IPS DF 6.9 (cell line): ENCODE data around the gene TTC23L.
A peak's percentile ranks its signal among the peaks of the same experiment; 100 is the strongest.

Experiments used
- DNase-seq: peaks from one replicate; pipeline ENCODE4 v3.0.0-alpha.2; 2013; ENCODE audit warnings: low read depth, low spot score
- H3K27ac ChIP-seq: one replicate; pipeline ENCODE4 v1.5.1; 2013; ENCODE audit warnings: low read length, control low read depth
- H3K27me3 ChIP-seq: 2 replicates; pipeline ENCODE4 v1.6.1; 2013; ENCODE audit warnings: mild to moderate bottlenecking, low read length; ENCODE audit not compliant: control insufficient read depth, insufficient read depth
- H3K36me3 ChIP-seq: 2 replicates; pipeline ENCODE4 v1.6.1; 2013; ENCODE audit warnings: low read length; ENCODE audit not compliant: control insufficient read depth, insufficient read depth
- H3K4me1 ChIP-seq: 2 replicates; pipeline ENCODE4 v1.6.1; 2013; ENCODE audit warnings: low read length; ENCODE audit not compliant: control insufficient read depth, insufficient read depth
- H3K4me3 ChIP-seq: 2 replicates; pipeline ENCODE4 v1.5.1; 2013; ENCODE audit warnings: mild to moderate bottlenecking, low read length
- H3K9me3 ChIP-seq: 2 replicates; pipeline ENCODE4 v1.6.1; 2013; ENCODE audit warnings: low read length, inconsistent platforms; ENCODE audit not compliant: control insufficient read depth, insufficient read depth
- WGBS: extraction: QIAGEN DNeasy Blood & Tissue Kit; methylation state at CpG from one replicate; pipeline ENCODE4 v1.1.7; 2013; ENCODE audit warnings: mixed read lengths, missing lambda C conversion rate; ENCODE audit not compliant: insufficient read length, insufficient coverage; 5-methylcytosine and 5-hydroxymethylcytosine counted together

TTC23L gene

GRCh38 chr5:34929134-34929719 lies 90.3 kb downstream of the TTC23L start, which contains the start of gene DNAJC21:
TSS of gene DNAJC21 (plus strand) at chr5:34929559. CDS start at chr5:34929820, 261 bp downstream.
- H3K4me1 ChIP-seq, result no peaks in the 10 kb centered on the region; the same call in 1 of the 2 replicates
- no peaks in the 10 kb centered on the region for H3K9me3 ChIP-seq
- H3K4me3 ChIP-seq, result peak within 1 kb of the TSS; percentile 68
- peaks cover 2% of the 10 kb centered on the region; the same call in 1 of the 2 replicates for H3K36me3 ChIP-seq
- WGBS, result no CpG with 5 or more reads among the region's 63 CpGs
- DNase-seq, result peak; percentile 84
- no peaks in the 10 kb centered on the region for H3K27me3 ChIP-seq
- H3K27ac ChIP-seq, result no peak within 1 kb of the TSS

- DNase-seq, result no peak
- peaks cover 2% of the 10 kb centered on the region; the same call in 1 of the 2 replicates for H3K36me3 ChIP-seq
- peak overlapping the region; percentile 68 for H3K4me3 ChIP-seq
- no peaks in the 10 kb centered on the region for H3K9me3 ChIP-seq
- H3K27me3 ChIP-seq, result no peaks in the 10 kb centered on the region
- no peaks in the 10 kb centered on the region; the same call in 1 of the 2 replicates for H3K4me1 ChIP-seq
- WGBS, result no CpG with 5 or more reads among the region's 70 CpGs
- H3K27ac ChIP-seq, result no peak overlapping the region
These were observed 90.9 kb downstream of the TTC23L start for GRCh38 chr5:34929720-34930461.

DNA sequence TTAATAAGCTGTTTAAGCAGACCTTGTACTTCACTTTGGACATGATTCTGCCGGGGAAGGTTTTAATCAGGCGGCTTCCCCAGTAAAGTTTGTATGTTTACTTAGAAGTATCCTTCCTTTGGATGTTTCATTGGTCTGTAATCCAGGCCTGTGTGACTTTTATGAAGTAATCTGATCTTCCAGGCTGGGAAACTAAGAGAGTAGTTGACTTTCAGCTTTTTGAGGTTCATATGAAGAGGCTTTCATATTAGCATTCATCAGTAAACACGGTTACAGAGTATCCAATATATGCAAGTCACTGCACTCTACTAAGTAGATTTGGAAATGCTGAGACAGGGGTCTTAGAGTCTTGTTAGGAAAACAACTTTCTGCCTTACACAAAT lies 91.5 kb downstream of the TTC23L start:
- no peak for DNase-seq
- Histone ChIP-seq H3K9me3 (no peaks in the 10 kb centered on the region), H3K36me3 (peaks cover 2% of the 10 kb centered on the region; the same call in 1 of the 2 replicates), H3K27ac (no peak overlapping the region), H3K4me1 (no peaks in the 10 kb centered on the region; the same call in 1 of the 2 replicates), H3K4me3 (peak overlapping the region; percentile 68; the same call in 1 of the 2 replicates), H3K27me3 (no peaks in the 10 kb centered on the region)
- WGBS, result no CpG with 5 or more reads among the region's 3 CpGs

- Histone ChIP-seq H3K4me1 (no peaks in the 10 kb centered on the region; the same call in 1 of the 2 replicates), H3K9me3 (no peaks in the 10 kb centered on the region), H3K27me3 (no peaks in the 10 kb centered on the region), H3K4me3 (peak overlapping the region; percentile 68; the same call in 1 of the 2 replicates), H3K36me3 (no peaks in the 10 kb centered on the region), H3K27ac (no peak overlapping the region)
- WGBS, result no CpG with 5 or more reads among the region's 4 CpGs
- DNase-seq, result no peak
These were observed 91.9 kb downstream of the TTC23L start for GRCh38 chr5:34930870-34931269.

GRCh38 chr5:34932947-34933346 lies 94.0 kb downstream of the TTC23L start:
- DNase-seq, result no peak
- Histone ChIP-seq H3K4me1 (no peaks in the 10 kb centered on the region; the same call in 1 of the 2 replicates), H3K9me3 (no peaks in the 10 kb centered on the region), H3K36me3 (peaks cover 4% of the 10 kb centered on the region), H3K27ac (no peak overlapping the region), H3K27me3 (no peaks in the 10 kb centered on the region), H3K4me3 (no peak overlapping the region)
- WGBS, result no CpG with 5 or more reads among the region's 2 CpGs

GRCh38 chr5:34941936-34942335 lies 103.0 kb downstream of the TTC23L start:
- 100% methylated on average over 1 of the region's 3 CpGs for WGBS
- Histone ChIP-seq H3K4me1 (no peaks in the 10 kb centered on the region), H3K27me3 (no peaks in the 10 kb centered on the region), H3K27ac (no peak overlapping the region), H3K4me3 (no peak overlapping the region), H3K36me3 (peaks cover 7% of the 10 kb centered on the region), H3K9me3 (no peaks in the 10 kb centered on the region)
- no peak for DNase-seq

- H3K9me3 ChIP-seq, result no peaks in the 10 kb centered on the region
- DNase-seq, result no peak
- peaks cover 3% of the 10 kb centered on the region; the same call in 1 of the 2 replicates for H3K36me3 ChIP-seq
- no peak overlapping the region for H3K27ac ChIP-seq
- no peak overlapping the region for H3K4me3 ChIP-seq
- WGBS, result no CpG with 5 or more reads among the region's 2 CpGs
- H3K27me3 ChIP-seq, result no peaks in the 10 kb centered on the region
- H3K4me1 ChIP-seq, result no peaks in the 10 kb centered on the region
These were observed 105.1 kb downstream of the TTC23L start for GRCh38 chr5:34944044-34944443.

DNA sequence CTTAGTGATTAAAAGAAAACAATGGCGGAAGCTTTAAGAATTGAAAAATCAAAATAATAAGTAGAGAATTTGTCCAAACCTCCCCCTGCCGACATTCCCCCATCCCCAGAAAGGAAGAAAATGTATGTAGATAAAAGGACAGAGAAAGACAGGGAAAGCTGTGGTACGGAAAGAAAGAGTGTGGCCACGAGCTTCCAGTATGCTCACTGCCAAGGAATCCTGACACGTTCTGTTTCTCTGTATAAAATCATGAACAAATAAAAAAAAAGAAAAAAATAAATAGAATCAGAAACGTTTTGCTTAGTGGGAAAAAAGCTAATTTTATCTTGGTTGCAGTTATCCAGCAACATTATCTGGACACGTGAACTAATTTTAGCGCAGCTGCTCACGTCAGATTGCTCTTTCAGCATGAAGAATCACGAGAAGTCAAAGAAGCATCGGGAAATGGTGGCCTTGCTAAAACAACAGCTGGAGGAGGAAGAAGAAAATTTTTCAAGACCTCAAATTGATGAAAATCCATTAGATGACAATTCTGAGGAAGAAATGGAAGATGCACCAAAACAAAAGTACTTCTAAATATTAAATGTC lies 105.6 kb downstream of the TTC23L start:
- Histone ChIP-seq H3K4me1 (no peaks in the 10 kb centered on the region), H3K4me3 (no peak overlapping the region), H3K36me3 (peaks cover 3% of the 10 kb centered on the region; the same call in 1 of the 2 replicates), H3K27ac (no peak overlapping the region), H3K27me3 (no peaks in the 10 kb centered on the region), H3K9me3 (no peaks in the 10 kb centered on the region)
- no peak for DNase-seq
- WGBS, result no CpG with 5 or more reads among the region's 11 CpGs
